Kasumi-1 (cell line): Measurements from ENCODE around the gene MOV10L1.

Experiments used
- DNase-seq, 2 experiments: peaks; one replicate each; lab custom pipeline; 2025; lab: John Stamatoyannopoulos, UW

The MOV10L1 gene

GRCh38 chr22:50188356-50188755 lies 98.5 kb downstream of the MOV10L1 start:
- DNase-seq, result no peak

GRCh38 chr22:50189184-50189848 lies 99.5 kb downstream of the MOV10L1 start:
- no peak for DNase-seq

GRCh38 chr22:50189849-50190181 lies 100.0 kb downstream of the MOV10L1 start:
- DNase-seq, result no peak

- DNase-seq, result peak; percentile 80 to 83
These were observed 100.6 kb downstream of the MOV10L1 start for GRCh38 chr22:50190182-50190940.

GRCh38 chr22:50190941-50191741 lies 101.3 kb downstream of the MOV10L1 start:
- DNase-seq, result peak; percentile 96 to 98

GRCh38 chr22:50192436-50193204 lies 102.8 kb downstream of the MOV10L1 start:
- peak; percentile 59 to 64 for DNase-seq

- no peak for DNase-seq
These were observed 103.8 kb downstream of the MOV10L1 start for GRCh38 chr22:50193621-50194020.

- no peak for DNase-seq
These were observed 104.4 kb downstream of the MOV10L1 start for GRCh38 chr22:50194037-50194805.

- DNase-seq, result no peak
These were observed 106.5 kb downstream of the MOV10L1 start for GRCh38 chr22:50196256-50196655.

- no peak for DNase-seq
These were observed 107.4 kb downstream of the MOV10L1 start for GRCh38 chr22:50197000-50197800.

GRCh38 chr22:50197856-50198623 lies 108.2 kb downstream of the MOV10L1 start:
- no peak for DNase-seq

GRCh38 chr22:50198624-50199017 lies 108.8 kb downstream of the MOV10L1 start:
- DNase-seq, result no peak

- no peak for DNase-seq
These were observed 109.5 kb downstream of the MOV10L1 start for GRCh38 chr22:50199251-50199721.

- no peak for DNase-seq
These were observed 110.1 kb downstream of the MOV10L1 start for GRCh38 chr22:50199829-50200460.

GRCh38 chr22:50200461-50201190 lies 110.8 kb downstream of the MOV10L1 start, which contains the start of gene SELENOO:
Gene SELENOO, plus strand, starts transcription at chr22:50201011. Its CDS starts 26 bp downstream, at chr22:50201037.
- peak; percentile 85 to 91 for DNase-seq

- DNase-seq, result no peak
These were observed 111.7 kb downstream of the MOV10L1 start for GRCh38 chr22:50201191-50202129.

- DNase-seq, result no peak
These were observed 112.4 kb downstream of the MOV10L1 start for GRCh38 chr22:50202130-50202666.
